GM12872 (cell line): Measurements from ENCODE around the gene WWOX.

Source experiments
- TF ChIP-seq, protein P1 (sequence below): IDR thresholded peaks from 3 replicates; pipeline ENCODE4 v1.5.1; 2011; ENCODE audit warnings: low read depth, mild to moderate bottlenecking, low read length, moderate library complexity; ENCODE audit not compliant: insufficient read depth

Gene WWOX

DNA sequence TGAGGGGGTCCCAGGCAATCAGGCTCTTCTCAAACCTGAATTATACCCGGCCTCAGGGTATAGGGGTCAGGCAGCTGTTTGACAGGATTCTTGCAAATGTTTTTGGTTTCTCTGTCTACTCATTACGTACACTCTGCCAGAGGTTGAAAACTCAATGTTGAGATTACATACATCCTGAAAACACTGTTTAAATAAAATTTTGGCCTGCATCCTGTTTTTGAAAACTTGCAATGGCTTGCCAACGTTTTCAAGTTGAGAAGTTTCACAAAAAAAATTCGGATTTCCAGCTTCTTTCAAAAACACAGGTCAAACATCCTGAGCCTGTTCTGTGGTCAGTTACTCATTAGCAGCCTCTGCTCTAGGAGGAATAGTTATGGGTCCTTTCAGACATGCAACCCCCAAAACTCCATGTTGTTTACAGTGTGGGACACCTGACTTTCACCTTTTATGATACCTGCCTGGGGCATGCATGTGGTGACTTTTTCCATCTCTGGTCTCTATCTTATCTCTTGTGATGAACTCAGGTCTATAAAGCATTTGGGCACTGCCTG lies 577.8 kb downstream of the WWOX start:
- TF ChIP-seq, protein P1, sequence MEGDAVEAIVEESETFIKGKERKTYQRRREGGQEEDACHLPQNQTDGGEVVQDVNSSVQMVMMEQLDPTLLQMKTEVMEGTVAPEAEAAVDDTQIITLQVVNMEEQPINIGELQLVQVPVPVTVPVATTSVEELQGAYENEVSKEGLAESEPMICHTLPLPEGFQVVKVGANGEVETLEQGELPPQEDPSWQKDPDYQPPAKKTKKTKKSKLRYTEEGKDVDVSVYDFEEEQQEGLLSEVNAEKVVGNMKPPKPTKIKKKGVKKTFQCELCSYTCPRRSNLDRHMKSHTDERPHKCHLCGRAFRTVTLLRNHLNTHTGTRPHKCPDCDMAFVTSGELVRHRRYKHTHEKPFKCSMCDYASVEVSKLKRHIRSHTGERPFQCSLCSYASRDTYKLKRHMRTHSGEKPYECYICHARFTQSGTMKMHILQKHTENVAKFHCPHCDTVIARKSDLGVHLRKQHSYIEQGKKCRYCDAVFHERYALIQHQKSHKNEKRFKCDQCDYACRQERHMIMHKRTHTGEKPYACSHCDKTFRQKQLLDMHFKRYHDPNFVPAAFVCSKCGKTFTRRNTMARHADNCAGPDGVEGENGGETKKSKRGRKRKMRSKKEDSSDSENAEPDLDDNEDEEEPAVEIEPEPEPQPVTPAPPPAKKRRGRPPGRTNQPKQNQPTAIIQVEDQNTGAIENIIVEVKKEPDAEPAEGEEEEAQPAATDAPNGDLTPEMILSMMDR = no peak

DNA sequence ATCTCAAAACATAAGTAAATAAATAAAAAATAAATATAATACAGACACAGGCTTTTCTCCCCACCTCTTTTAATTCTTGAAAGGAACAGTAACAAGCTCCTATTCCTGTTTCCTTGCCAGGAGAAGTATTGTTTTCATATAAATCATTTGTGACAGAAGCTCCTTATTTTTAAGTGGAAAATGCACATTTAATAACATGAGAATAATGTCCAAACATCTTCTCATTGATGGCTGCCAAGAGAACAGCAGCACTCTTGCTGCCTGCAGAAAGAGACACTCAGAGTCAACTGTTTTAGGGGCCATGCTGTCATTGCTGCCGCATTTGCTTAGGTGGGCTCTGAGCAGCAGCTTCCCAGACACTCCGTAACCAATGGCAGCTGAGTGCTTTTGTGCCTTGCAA lies 580.1 kb downstream of the WWOX start:
- TF ChIP-seq, protein P1 = no peak

DNA sequence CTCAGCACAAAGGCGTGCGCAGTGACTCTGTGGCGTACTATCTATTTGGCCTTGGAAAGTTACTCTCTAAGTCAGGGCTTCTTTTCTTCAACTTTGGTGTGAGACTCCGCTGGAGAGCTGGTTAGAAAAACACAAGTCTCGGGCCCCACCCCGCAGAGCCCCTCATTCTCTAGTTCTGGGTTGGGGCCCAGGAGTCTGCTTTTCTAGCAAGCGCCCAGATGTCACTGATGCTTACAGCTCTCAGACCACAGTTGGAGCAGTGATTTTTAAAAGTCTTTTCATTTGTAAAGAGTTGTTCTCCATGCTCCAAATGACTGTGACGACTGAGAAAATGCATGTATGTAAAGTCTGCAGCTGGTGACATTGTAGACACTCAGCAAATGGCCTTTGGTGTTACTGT lies 582.3 kb downstream of the WWOX start:
- TF ChIP-seq, protein P1 = no peak

DNA sequence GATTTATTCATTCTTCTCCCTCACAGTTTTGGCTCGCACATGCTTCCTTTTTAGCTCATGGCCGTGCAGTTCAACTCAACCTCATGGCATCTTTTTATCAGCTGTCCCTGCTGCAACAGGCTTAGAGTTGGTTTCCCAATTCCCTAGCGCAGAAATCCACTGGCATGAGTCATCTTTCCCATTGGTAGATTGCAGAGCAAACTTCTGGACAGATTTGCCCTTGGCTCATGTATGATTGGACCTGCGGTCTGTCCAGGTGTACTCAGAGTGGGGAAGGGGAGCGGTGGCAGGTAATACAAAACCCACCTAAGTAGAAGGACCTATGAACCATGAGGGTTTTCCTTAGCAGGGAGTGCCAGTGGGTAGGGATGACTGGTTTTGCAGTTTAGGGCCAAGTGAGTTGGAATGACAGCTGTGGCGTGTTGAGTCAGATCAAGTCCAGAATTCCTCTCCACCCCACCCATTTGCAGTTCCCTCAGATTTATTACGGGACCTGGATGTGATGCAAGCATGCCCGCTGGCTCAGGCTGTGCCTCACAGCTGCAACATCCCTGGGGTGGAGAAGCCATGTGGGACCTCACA lies 584.7 kb downstream of the WWOX start:
- TF ChIP-seq, protein P1 = no peak

DNA sequence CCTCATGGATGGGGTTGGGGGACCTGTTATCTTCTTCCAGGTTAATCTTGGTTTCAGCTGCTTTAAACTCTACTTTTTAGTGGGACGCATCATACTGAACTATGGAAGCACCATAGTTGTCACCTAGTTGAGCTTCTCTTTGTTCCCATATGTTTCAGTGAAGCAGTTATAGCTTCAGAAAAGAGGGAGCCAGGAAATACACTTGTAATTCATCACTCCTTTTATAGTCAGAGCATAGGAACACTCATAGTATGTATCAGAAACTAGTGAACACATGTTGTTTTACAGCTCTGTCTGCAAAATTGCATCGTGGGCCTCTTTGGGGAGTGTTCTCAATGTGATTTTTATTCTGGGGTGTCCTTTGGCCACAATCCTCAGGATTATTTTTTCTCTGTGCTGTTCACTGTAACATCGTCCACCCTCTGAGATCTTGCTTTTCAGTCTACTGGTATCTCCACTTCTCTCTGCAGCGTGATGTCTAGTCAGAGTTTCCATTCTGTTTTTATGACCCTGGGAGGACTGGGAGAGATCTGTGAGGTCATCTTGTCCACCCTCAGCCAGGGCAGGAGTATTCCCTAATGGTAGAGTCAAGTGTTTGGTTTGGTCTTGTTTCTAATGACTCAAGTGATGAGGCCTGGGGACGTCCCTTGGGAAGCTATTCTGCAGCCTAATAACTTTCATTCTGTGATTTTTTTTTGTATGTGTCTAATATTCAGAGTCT lies 585.4 kb downstream of the WWOX start:
- TF ChIP-seq, protein P1 = no peak

DNA sequence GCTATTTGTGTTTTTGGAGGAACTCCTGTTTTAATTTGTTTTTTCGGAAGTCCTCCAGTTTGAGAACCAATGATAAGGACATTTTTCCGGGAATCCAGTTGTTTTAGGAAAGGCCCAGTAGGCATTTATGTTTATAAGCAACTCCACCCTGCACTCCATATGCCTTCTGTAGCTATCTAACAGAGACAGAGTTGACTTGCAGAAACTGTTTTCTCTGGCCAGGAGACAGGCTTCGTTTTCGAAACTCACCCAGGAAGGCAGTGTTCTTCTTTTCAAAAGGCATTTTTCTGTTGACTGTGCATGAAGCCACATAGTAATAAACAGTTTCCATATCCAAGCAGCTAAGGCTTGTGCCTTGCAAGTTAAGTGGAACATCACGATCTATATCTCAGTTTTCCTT lies 587.1 kb downstream of the WWOX start:
- TF ChIP-seq, protein P1 = no peak

DNA sequence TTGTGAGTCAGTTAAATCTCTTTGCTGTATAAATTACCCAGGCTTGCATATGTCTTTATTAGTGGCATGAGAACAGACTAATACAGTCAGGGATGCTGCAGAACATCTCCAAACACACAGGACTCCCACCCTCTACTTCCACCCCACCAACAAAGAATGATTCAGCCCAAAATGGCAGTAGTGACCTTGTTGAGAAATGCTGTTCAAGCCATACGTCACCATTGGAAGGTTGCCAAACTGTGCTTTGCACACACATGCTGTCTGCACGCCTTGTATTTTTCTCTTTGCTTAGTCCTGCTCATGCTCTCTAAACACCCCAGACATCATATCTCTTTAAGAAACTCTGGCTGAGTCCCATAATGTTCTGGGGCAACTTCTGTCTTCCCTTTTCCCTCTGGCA lies 589.6 kb downstream of the WWOX start:
- TF ChIP-seq, protein P1 = no peak
